Measurements from ENCODE around the gene ACTN1. TPM values are rescaled to one million over a fixed set of nuclear protein-coding genes. Genes with fewer than 3 reads are reported as not detected.

The ACTN1 gene
- total and polyA plus RNA-seq, 7 experiments from 2014 or later: 41.3 to 390 (median 227) TPM

- Mint-ChIP-seq H3K4me3 (peak overlapping the region in 8 of 10 donors; percentile 8 to 76 (median 55)), H3K27me3 (no peaks in the 10 kb centered on the region), H3K36me3 (peaks cover 0 to 12% (median 4%) of the 10 kb centered on the region in 5 donors), H3K9me3 (no peaks in the 10 kb centered on the region), H3K4me1 (peaks cover 29 to 98% (median 92%) of the 10 kb centered on the region in 7 donors), H3K27ac (peak overlapping the region in 8 of 9 donors; percentile 74 to 99 (median 85))
- Histone ChIP-seq H3K27me3 (ENCODE audit: control insufficient read depth in 2 of 2, insufficient read depth in 2 of 2, low read length in 2 of 2) (no peaks in the 10 kb centered on the region), H3K9me3 (ENCODE audit: control insufficient read depth in 2 of 3, low read length in 3 of 3) (no peaks in the 10 kb centered on the region), H3K4me1 (ENCODE audit: control insufficient read depth in 2 of 2, insufficient read depth in 2 of 2, low read length in 2 of 2) (peaks cover 0 to 83% of the 10 kb centered on the region in 2 donors), H3K4me3 (ENCODE audit: low read length) (no peak overlapping the region), H3K27ac (ENCODE audit: low read depth, low read length) (peak overlapping the region; percentile 56), H3K36me3 (ENCODE audit: control insufficient read depth in 2 of 3, insufficient read depth in 3 of 3, low read length in 3 of 3) (peaks cover 0 to 9% (median 0%) of the 10 kb centered on the region in 3 experiments)
- intact Hi-C loops (cut with micrococcal nuclease): no loop called here
- CTCF ChIA-PET: interaction anchor here (0.7 to 1.0 kb wide), 2 partner anchors 26 to 38 kb away, joined by 3 read pairs; no protein-coding TSS in a partner anchor
- peak; percentile 78 for ATAC-seq
- no peak for DNase-seq
- POLR2A ChIA-PET: interaction anchor here (1.2 to 2.4 kb wide), 5 partner anchors 9 to 35 kb away, joined by 3 to 8 read pairs (median 5); no protein-coding TSS in a partner anchor
Observed at GRCh38 chr14:68951035-68951797, 27.9 kb downstream of the ACTN1 start.

GRCh38 chr14:68950111-68950510 is 29.0 kb downstream of the ACTN1 start:
- Mint-ChIP-seq H3K4me1 (peaks cover 37 to 98% (median 92%) of the 10 kb centered on the region in 7 donors), H3K9me3 (no peaks in the 10 kb centered on the region), H3K27me3 (no peaks in the 10 kb centered on the region), H3K36me3 (peaks cover 0 to 12% (median 4%) of the 10 kb centered on the region in 5 donors), H3K27ac (peak overlapping the region in 8 of 9 donors; percentile 87 to 99 (median 93)), H3K4me3 (peak overlapping the region in 6 of 10 donors; percentile 46 to 79 (median 70))
- POLR2A ChIA-PET: interaction anchor here (0.6 to 3.2 kb wide), 5 partner anchors 10 to 64 kb away, joined by 3 to 18 read pairs (median 3); no protein-coding TSS in a partner anchor
- Histone ChIP-seq H3K4me1 (ENCODE audit: control insufficient read depth in 2 of 2, insufficient read depth in 2 of 2, low read length in 2 of 2) (peaks cover 0 to 83% of the 10 kb centered on the region in 2 donors), H3K36me3 (ENCODE audit: control insufficient read depth in 2 of 3, insufficient read depth in 3 of 3, low read length in 3 of 3) (peaks cover 0 to 9% (median 0%) of the 10 kb centered on the region in 3 experiments), H3K4me3 (ENCODE audit: low read length) (no peak overlapping the region), H3K27ac (ENCODE audit: low read depth, low read length) (peak overlapping the region; percentile 53), H3K27me3 (ENCODE audit: control insufficient read depth in 2 of 2, insufficient read depth in 2 of 2, low read length in 2 of 2) (no peaks in the 10 kb centered on the region), H3K9me3 (ENCODE audit: control insufficient read depth in 2 of 3, low read length in 3 of 3) (no peaks in the 10 kb centered on the region)
- CTCF ChIA-PET: no interaction called here
- intact Hi-C loops (cut with micrococcal nuclease): no loop called here
- ATAC-seq (no peak), DNase-seq (no peak)

- peak overlapping the region in 7 of 10 donors; percentile 1 to 79 (median 70) for H3K4me3 Mint-ChIP-seq
- H3K9me3 ChIP-seq (ENCODE audit: control insufficient read depth in 2 of 3, low read length in 3 of 3): no peaks in the 10 kb centered on the region
- peaks cover 35 to 98% (median 92%) of the 10 kb centered on the region in 7 donors for H3K4me1 Mint-ChIP-seq
- peaks cover 0 to 12% (median 0%) of the 10 kb centered on the region in 5 donors for H3K36me3 Mint-ChIP-seq
- H3K27ac Mint-ChIP-seq: peak overlapping the region in 8 of 9 donors; percentile 87 to 99 (median 93)
- H3K36me3 ChIP-seq (ENCODE audit: control insufficient read depth in 2 of 3, insufficient read depth in 3 of 3, low read length in 3 of 3): peaks cover 0 to 9% (median 0%) of the 10 kb centered on the region in 3 experiments
- ChIA-PET CTCF (interaction anchor here (0.6 to 1.4 kb wide), 4 partner anchors 31 to 158 kb away, joined by 3 to 8 read pairs (median 3); no protein-coding TSS in a partner anchor), POLR2A (interaction anchor here (0.6 to 3.2 kb wide), 7 partner anchors 7 to 63 kb away, joined by 3 to 21 read pairs (median 3); no protein-coding TSS in a partner anchor)
- H3K27me3 ChIP-seq (ENCODE audit: control insufficient read depth in 2 of 2, insufficient read depth in 2 of 2, low read length in 2 of 2): no peaks in the 10 kb centered on the region
- ATAC-seq (no peak), DNase-seq (no peak)
- H3K9me3 Mint-ChIP-seq: no peaks in the 10 kb centered on the region
- no peaks in the 10 kb centered on the region for H3K27me3 Mint-ChIP-seq
- H3K4me3 ChIP-seq (ENCODE audit: low read length): no peak overlapping the region
- intact Hi-C loops (cut with micrococcal nuclease): no loop called here
- H3K27ac ChIP-seq (ENCODE audit: low read depth, low read length): peak overlapping the region; percentile 53
- peaks cover 0 to 82% of the 10 kb centered on the region in 2 donors for H3K4me1 ChIP-seq (ENCODE audit: control insufficient read depth in 2 of 2, insufficient read depth in 2 of 2, low read length in 2 of 2)
Observed at GRCh38 chr14:68949601-68949965, 29.5 kb downstream of the ACTN1 start.

- peaks cover 0 to 9% (median 0%) of the 10 kb centered on the region in 3 experiments for H3K36me3 ChIP-seq (ENCODE audit: control insufficient read depth in 2 of 3, insufficient read depth in 3 of 3, low read length in 3 of 3)
- Mint-ChIP-seq H3K36me3 (peaks cover 0 to 16% (median 0%) of the 10 kb centered on the region in 5 donors), H3K27me3 (no peaks in the 10 kb centered on the region), H3K27ac (peak overlapping the region in 8 of 9 donors; percentile 87 to 99 (median 93)), H3K9me3 (no peaks in the 10 kb centered on the region), H3K4me3 (peak overlapping the region in 9 of 10 donors; percentile 40 to 79 (median 70)), H3K4me1 (peaks cover 36 to 98% (median 92%) of the 10 kb centered on the region in 7 donors)
- POLR2A ChIA-PET: interaction anchor here (1.0 to 3.2 kb wide), 8 partner anchors 8 to 28 kb away, joined by 3 to 21 read pairs (median 5); no protein-coding TSS in a partner anchor
- peak overlapping the region; percentile 53 for H3K27ac ChIP-seq (ENCODE audit: low read depth, low read length)
- no peak overlapping the region for H3K4me3 ChIP-seq (ENCODE audit: low read length)
- intact Hi-C loops (cut with micrococcal nuclease): loop anchor here in 1 of 2 donors (1.0 kb wide), 2 partner anchors 10 to 19 kb away; no protein-coding TSS in a partner anchor
- no peaks in the 10 kb centered on the region for H3K27me3 ChIP-seq (ENCODE audit: control insufficient read depth in 2 of 2, insufficient read depth in 2 of 2, low read length in 2 of 2)
- no peaks in the 10 kb centered on the region for H3K9me3 ChIP-seq (ENCODE audit: control insufficient read depth in 2 of 3, low read length in 3 of 3)
- ATAC-seq (no peak), DNase-seq (no peak)
- peaks cover 0 to 79% of the 10 kb centered on the region in 2 donors for H3K4me1 ChIP-seq (ENCODE audit: control insufficient read depth in 2 of 2, insufficient read depth in 2 of 2, low read length in 2 of 2)
- CTCF ChIA-PET: interaction anchor here (0.6 to 1.5 kb wide), 11 partner anchors 9 to 995 kb away, joined by 3 to 9 read pairs (median 5); no protein-coding TSS in a partner anchor
Observed at GRCh38 chr14:68948686-68949600, 30.2 kb downstream of the ACTN1 start.

- peaks cover 0 to 19% (median 0%) of the 10 kb centered on the region in 3 experiments for H3K36me3 ChIP-seq (ENCODE audit: control insufficient read depth in 2 of 3, insufficient read depth in 3 of 3, low read length in 3 of 3)
- ChIA-PET CTCF (interaction anchor here (0.6 to 1.5 kb wide), 3 partner anchors 37 to 1831 kb away, joined by 3 to 5 read pairs (median 5); no protein-coding TSS in a partner anchor), POLR2A (interaction anchor here (0.7 to 3.2 kb wide), 6 partner anchors 12 to 39 kb away, joined by 3 to 21 read pairs (median 4); no protein-coding TSS in a partner anchor)
- Mint-ChIP-seq H3K36me3 (peaks cover 0 to 16% (median 0%) of the 10 kb centered on the region in 5 donors), H3K4me3 (peak overlapping the region in 8 of 10 donors; percentile 56 to 83 (median 74)), H3K4me1 (peaks cover 31 to 97% (median 92%) of the 10 kb centered on the region in 7 donors), H3K9me3 (no peaks in the 10 kb centered on the region), H3K27me3 (no peaks in the 10 kb centered on the region), H3K27ac (peak overlapping the region in 8 of 9 donors; percentile 88 to 99 (median 93))
- ATAC-seq: no peak
- DNase-seq: no peak
- intact Hi-C loops (cut with micrococcal nuclease): loop anchor here in 1 of 2 donors (1.0 to 2.0 kb wide), 3 partner anchors 9 to 20 kb away; no protein-coding TSS in a partner anchor
- H3K27me3 ChIP-seq (ENCODE audit: control insufficient read depth in 2 of 2, insufficient read depth in 2 of 2, low read length in 2 of 2): no peaks in the 10 kb centered on the region
- no peaks in the 10 kb centered on the region for H3K9me3 ChIP-seq (ENCODE audit: control insufficient read depth in 2 of 3, low read length in 3 of 3)
- H3K4me1 ChIP-seq (ENCODE audit: control insufficient read depth in 2 of 2, insufficient read depth in 2 of 2, low read length in 2 of 2): peaks cover 0 to 73% of the 10 kb centered on the region in 2 donors
- H3K27ac ChIP-seq (ENCODE audit: low read depth, low read length): peak overlapping the region; percentile 46
- no peak overlapping the region for H3K4me3 ChIP-seq (ENCODE audit: low read length)
Observed at GRCh38 chr14:68947802-68948201, 31.3 kb downstream of the ACTN1 start.
